ENCODE results near the gene TLR2.

Gene TLR2

DNA sequence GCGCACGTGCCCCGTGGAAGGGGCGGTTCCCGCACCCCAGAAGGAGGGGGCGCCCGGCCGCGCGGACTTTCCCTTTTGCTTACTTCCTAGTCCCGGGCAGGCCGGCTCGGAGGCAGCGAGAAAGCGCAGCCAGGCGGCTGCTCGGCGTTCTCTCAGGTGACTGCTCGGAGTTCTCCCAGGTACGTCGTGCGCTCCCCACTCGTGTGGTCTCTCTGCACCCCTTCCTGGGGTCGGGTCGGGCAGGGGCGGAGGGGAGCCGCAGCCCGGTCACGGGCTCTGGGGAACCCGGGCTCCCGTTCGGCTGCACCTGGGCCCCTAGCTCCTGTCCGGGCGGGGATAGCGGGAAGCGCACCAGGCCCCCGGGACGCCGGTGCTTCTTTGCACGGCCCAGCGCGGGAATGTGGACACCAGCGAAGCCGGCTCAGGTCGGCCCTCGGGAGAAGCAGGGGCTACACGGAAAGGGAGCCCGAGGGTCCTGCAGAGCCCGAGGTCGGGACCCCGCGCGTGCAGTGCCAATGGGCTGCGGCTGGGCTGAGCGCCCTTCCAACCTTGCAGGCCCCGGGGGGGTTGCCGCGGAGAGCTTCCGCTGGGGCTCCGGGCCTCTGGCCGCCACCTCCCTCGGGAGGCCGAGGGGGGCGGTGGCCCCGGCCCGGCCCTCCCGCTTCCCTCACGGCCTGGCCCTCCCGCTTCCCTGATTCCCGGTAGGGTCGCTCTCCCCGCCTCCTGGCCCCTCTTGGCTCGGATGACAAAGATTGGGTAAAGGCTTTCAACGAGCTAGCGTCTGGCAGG, at the start of gene TLR2:
Gene TLR2 (plus strand): TSS at position 99 of the 789 bp plus-strand sequence. CDS start 18,628 bp downstream, outside the sequence.
- TF ChIP-seq, protein P1, sequence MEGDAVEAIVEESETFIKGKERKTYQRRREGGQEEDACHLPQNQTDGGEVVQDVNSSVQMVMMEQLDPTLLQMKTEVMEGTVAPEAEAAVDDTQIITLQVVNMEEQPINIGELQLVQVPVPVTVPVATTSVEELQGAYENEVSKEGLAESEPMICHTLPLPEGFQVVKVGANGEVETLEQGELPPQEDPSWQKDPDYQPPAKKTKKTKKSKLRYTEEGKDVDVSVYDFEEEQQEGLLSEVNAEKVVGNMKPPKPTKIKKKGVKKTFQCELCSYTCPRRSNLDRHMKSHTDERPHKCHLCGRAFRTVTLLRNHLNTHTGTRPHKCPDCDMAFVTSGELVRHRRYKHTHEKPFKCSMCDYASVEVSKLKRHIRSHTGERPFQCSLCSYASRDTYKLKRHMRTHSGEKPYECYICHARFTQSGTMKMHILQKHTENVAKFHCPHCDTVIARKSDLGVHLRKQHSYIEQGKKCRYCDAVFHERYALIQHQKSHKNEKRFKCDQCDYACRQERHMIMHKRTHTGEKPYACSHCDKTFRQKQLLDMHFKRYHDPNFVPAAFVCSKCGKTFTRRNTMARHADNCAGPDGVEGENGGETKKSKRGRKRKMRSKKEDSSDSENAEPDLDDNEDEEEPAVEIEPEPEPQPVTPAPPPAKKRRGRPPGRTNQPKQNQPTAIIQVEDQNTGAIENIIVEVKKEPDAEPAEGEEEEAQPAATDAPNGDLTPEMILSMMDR (IDR thresholded peaks at IDR 0.05; ENCODE audit: low read depth, low read length, missing control alignments): no peak
- peak within 1 kb of the TSS; percentile 53 for H3K4me3 ChIP-seq (ENCODE audit: low read depth, low read length)
- no peak for DNase-seq (ENCODE audit: low read depth)
- in situ Hi-C loops (cut with HindIII; ENCODE audit: low sequenced_read_pairs): no loop called here

DNA sequence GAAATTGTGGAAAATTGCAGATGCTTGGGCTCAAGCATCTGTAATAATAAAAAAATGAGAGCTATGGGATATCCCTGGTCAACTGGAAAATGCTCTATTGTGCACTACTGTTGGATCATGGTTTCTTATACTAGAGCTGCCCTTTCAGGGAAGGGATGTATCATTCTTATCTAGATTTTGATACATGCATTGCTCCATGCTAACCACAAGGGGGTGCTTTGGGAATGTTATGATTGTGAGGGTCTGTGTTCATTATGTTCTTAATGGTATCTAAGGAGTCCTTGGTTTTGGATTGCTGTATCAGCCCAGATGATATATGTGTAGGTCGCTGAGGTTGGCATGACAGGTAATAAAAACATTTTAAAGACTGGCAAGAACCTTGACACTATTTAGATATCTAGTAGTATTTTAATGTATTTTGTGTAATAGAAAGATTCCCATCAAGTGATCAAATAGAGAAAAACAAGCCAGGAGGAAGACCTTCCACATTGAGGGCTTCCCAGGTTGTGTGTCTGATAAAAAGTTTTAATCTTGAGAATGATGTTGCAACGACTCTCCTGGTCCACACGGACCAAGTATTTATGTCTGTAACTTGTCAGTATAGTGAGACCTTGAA, 49.2 kb upstream of the TLR2 start:
- in situ Hi-C loops (cut with HindIII; ENCODE audit: low sequenced_read_pairs): no loop called here
- TF ChIP-seq, protein P1 (IDR thresholded peaks at IDR 0.05; ENCODE audit: low read depth, low read length, missing control alignments): peak; percentile 66
- no peak for DNase-seq (ENCODE audit: low read depth)
- H3K4me3 ChIP-seq (ENCODE audit: low read depth, low read length): no peak overlapping the region

- in situ Hi-C loops (cut with HindIII; ENCODE audit: low sequenced_read_pairs): no loop called here
- TF ChIP-seq, protein P1 (IDR thresholded peaks at IDR 0.05; ENCODE audit: low read depth, low read length, missing control alignments): no peak
- no peak overlapping the region for H3K4me3 ChIP-seq (ENCODE audit: low read depth, low read length)
- no peak for DNase-seq (ENCODE audit: low read depth)
Observed at GRCh38 chr4:153635846-153636245, 48.2 kb upstream of the TLR2 start.

- no peak for DNase-seq (ENCODE audit: low read depth)
- in situ Hi-C loops (cut with HindIII; ENCODE audit: low sequenced_read_pairs): no loop called here
- TF ChIP-seq, protein P1 (IDR thresholded peaks at IDR 0.05; ENCODE audit: low read depth, low read length, missing control alignments): no peak
- no peak overlapping the region for H3K4me3 ChIP-seq (ENCODE audit: low read depth, low read length)
Observed at GRCh38 chr4:153637201-153637600, 46.9 kb upstream of the TLR2 start.

DNA sequence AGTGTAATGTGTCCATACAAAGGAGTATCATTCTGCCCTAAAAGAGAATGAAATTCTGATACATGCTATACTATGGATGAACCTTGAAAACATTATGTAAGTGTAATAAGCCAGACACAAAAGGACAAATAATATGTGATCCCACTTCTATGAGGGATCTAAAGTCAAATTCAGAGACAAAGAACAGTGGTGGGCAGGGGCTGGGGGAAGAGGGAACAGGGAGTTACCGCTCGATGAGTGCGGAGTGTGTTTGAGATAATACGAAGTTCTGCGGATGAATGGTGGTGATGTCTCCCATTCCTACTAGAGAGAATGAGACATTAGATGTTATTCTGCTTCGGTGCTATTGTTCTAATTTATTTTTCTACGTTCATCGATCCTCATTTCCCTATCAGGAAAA, 46.1 kb upstream of the TLR2 start:
- in situ Hi-C loops (cut with HindIII; ENCODE audit: low sequenced_read_pairs): no loop called here
- no peak for DNase-seq (ENCODE audit: low read depth)
- TF ChIP-seq, protein P1 (IDR thresholded peaks at IDR 0.05; ENCODE audit: low read depth, low read length, missing control alignments): no peak
- no peak overlapping the region for H3K4me3 ChIP-seq (ENCODE audit: low read depth, low read length)

GRCh38 chr4:153638999-153639398, 45.1 kb upstream of the TLR2 start:
- TF ChIP-seq, protein P1 (IDR thresholded peaks at IDR 0.05; ENCODE audit: low read depth, low read length, missing control alignments): no peak
- no peak overlapping the region for H3K4me3 ChIP-seq (ENCODE audit: low read depth, low read length)
- in situ Hi-C loops (cut with HindIII; ENCODE audit: low sequenced_read_pairs): no loop called here
- no peak for DNase-seq (ENCODE audit: low read depth)
